ENCODE data around the gene MMP20. TPM values are rescaled to one million over a fixed set of nuclear protein-coding genes. Genes with fewer than 3 reads are reported as not detected.

MMP20 gene
- polyA plus RNA-seq, 1 of the 3 experiments (the other 2 are of a cell fraction): not detected

GRCh38 chr11:102590276-102591049 lies 34.7 kb downstream of the MMP20 start (continued):
- TF ChIP-seq CTCF (IDR thresholded peaks at IDR 0.05) (no peak), TCF12 (IDR thresholded peaks at IDR 0.05) (no peak), TAF1 (IDR thresholded peaks at IDR 0.05; ENCODE audit: borderline replicate concordance, low read depth, low read length) (no peak), RFX5 (IDR thresholded peaks at IDR 0.05; ENCODE audit: low read length) (no peak), SMC3 (IDR thresholded peaks at IDR 0.05; ENCODE audit: low read depth, low read length) (no peak), FOXJ3 (CRISPR knock-in tag; IDR thresholded peaks at IDR 0.05) (no peak)

- no peaks in the 10 kb centered on the region for H3K4me1 ChIP-seq (ENCODE audit: control insufficient read depth in 1 of 2, insufficient read depth in 2 of 2, low read depth in 1 of 2, low read length in 1 of 2)
- H3K27ac ChIP-seq (ENCODE audit: low read depth in 2 of 2, low read length in 1 of 2): no peak overlapping the region
- H3F3A ChIP-seq (replicated peaks; ENCODE audit: insufficient read depth): no peaks in the 10 kb centered on the region
- H3K27me3 ChIP-seq (ENCODE audit: insufficient read depth): no peaks in the 10 kb centered on the region
- no peak for TF ChIP-seq RAD21 (IDR thresholded peaks at IDR 0.05; ENCODE audit: low read length)
- TF ChIP-seq MAX (IDR thresholded peaks at IDR 0.05; ENCODE audit: low read depth): no peak
- no peak for TF ChIP-seq GABPA (IDR thresholded peaks at IDR 0.05; ENCODE audit: low read depth)
- TF ChIP-seq PBX3 (IDR thresholded peaks at IDR 0.05): no peak
- no peak for TF ChIP-seq NRF1 (IDR thresholded peaks at IDR 0.05; ENCODE audit: low read depth, low read length)
- no peak for TF ChIP-seq GATA2 (CRISPR knock-in tag; IDR thresholded peaks at IDR 0.05)
- no peak for TF ChIP-seq CHD2 (IDR thresholded peaks at IDR 0.05; ENCODE audit: low read length, partially characterized antibody)
- WGBS (ENCODE audit: low lambda C conversion rate): 25% methylated on average over 2 of the region's 2 CpGs
- peaks cover 2% of the 10 kb centered on the region; the same call in 1 of the 2 replicates for H3K9me3 ChIP-seq
- H3K4me3 ChIP-seq (ENCODE audit: low read depth in 2 of 2, low read length in 1 of 2): no peak overlapping the region
- no peak for DNase-seq
- H3K9ac ChIP-seq: no peak overlapping the region
- H2AFZ ChIP-seq (ENCODE audit: low read depth): no peak overlapping the region
- no peaks in the 10 kb centered on the region for H4K20me1 ChIP-seq (ENCODE audit: insufficient read depth)
- POLR2A ChIA-PET: no interaction called here
- CTCF ChIA-PET: no interaction called here
- no peaks in the 10 kb centered on the region for H3K36me3 ChIP-seq (replicated peaks in 1 of 2; ENCODE audit: control insufficient read depth in 1 of 2, insufficient read depth in 2 of 2, low read length in 1 of 2)
- H3K4me2 ChIP-seq: no peak overlapping the region
- H3K79me2 ChIP-seq (ENCODE audit: insufficient read depth): no peaks in the 10 kb centered on the region
- H3K9me2 ChIP-seq: no peaks in the 10 kb centered on the region
Measured at GRCh38 chr11:102589047-102589459, 36.1 kb downstream of the MMP20 start.

GRCh38 chr11:102587722-102588121 lies 37.4 kb downstream of the MMP20 start:
- WGBS (ENCODE audit: low lambda C conversion rate): 41% methylated on average over 1 of the region's 1 CpG
- TF ChIP-seq YY1 (IDR thresholded peaks at IDR 0.05; ENCODE audit: low read depth) (no peak), RCOR1 (IDR thresholded peaks at IDR 0.05; ENCODE audit: low read length) (no peak), PBX3 (IDR thresholded peaks at IDR 0.05) (no peak), MAX (IDR thresholded peaks at IDR 0.05; ENCODE audit: low read depth) (no peak), GABPA (IDR thresholded peaks at IDR 0.05; ENCODE audit: low read depth) (no peak), CTCF (IDR thresholded peaks at IDR 0.05) (no peak), RFX5 (IDR thresholded peaks at IDR 0.05; ENCODE audit: low read length) (no peak), FOSL2 (IDR thresholded peaks at IDR 0.05; ENCODE audit: borderline replicate concordance, low read depth) (no peak)
- Histone ChIP-seq H3K4me3 (ENCODE audit: low read depth in 2 of 2, low read length in 1 of 2) (no peak overlapping the region), H3K27me3 (ENCODE audit: insufficient read depth) (no peaks in the 10 kb centered on the region), H3K9ac (no peak overlapping the region), H3K4me2 (no peak overlapping the region), H3K9me2 (no peaks in the 10 kb centered on the region), H3K4me1 (ENCODE audit: control insufficient read depth in 1 of 2, insufficient read depth in 2 of 2, low read depth in 1 of 2, low read length in 1 of 2) (no peaks in the 10 kb centered on the region), H3F3A (replicated peaks; ENCODE audit: insufficient read depth) (no peaks in the 10 kb centered on the region), H3K9me3 (peaks cover 4% of the 10 kb centered on the region; the same call in 1 of the 2 replicates), H3K27ac (ENCODE audit: low read depth in 2 of 2, low read length in 1 of 2) (no peak overlapping the region), H2AFZ (ENCODE audit: low read depth) (no peak overlapping the region), H3K79me2 (ENCODE audit: insufficient read depth) (no peaks in the 10 kb centered on the region), H3K36me3 (replicated peaks in 1 of 2; ENCODE audit: control insufficient read depth in 1 of 2, insufficient read depth in 2 of 2, low read length in 1 of 2) (no peaks in the 10 kb centered on the region), H4K20me1 (ENCODE audit: insufficient read depth) (no peaks in the 10 kb centered on the region)
- no peak for DNase-seq
- CTCF ChIA-PET: no interaction called here
- POLR2A ChIA-PET: no interaction called here

Data from SK-N-SH (cell line).